Measurements from ENCODE around the gene SDK2. TPM values are rescaled to one million over a fixed set of nuclear protein-coding genes. Genes with fewer than 3 reads are reported as not detected.

The SDK2 gene
- total and polyA plus RNA-seq, 9 donors, result 0.40 to 5.4 (median 0.96) TPM

GRCh38 chr17:73423806-73424205 lies 220.4 kb downstream of the SDK2 start:
- 94 to 95% (median 95%) methylated on average over 18 to 19 of the region's 19 CpGs for WGBS, 3 donors
- Histone ChIP-seq H3K27me3 (no peaks in the 10 kb centered on the region), H3K27ac (no peak overlapping the region), H3K9me3 (no peaks in the 10 kb centered on the region), H3K36me3 (no peaks in the 10 kb centered on the region), H3K4me3 (no peak overlapping the region), H3K4me1 (ENCODE audit: insufficient read depth) (no peaks in the 10 kb centered on the region)
- intact Hi-C loops (cut with DNase I), result no loop called here
- DNase-seq, result no peak
- TF ChIP-seq EP300 (IDR thresholded peaks at IDR 0.05), result no peak

- no peak for TF ChIP-seq POLR2A (IDR thresholded peaks at IDR 0.05)
- TF ChIP-seq EP300 (IDR thresholded peaks at IDR 0.05), result no peak
- no peak for TF ChIP-seq CTCF (IDR thresholded peaks at IDR 0.05)
- H3K27me3 ChIP-seq, result no peaks in the 10 kb centered on the region
- H3K36me3 ChIP-seq, result no peaks in the 10 kb centered on the region
- DNase-seq, result no peak
- no peak overlapping the region for H3K4me3 ChIP-seq
- H3K9me3 ChIP-seq, result no peaks in the 10 kb centered on the region
- WGBS, 3 donors, result 88 to 95% (median 90%) methylated on average over 18 of the region's 18 CpGs
- no peak overlapping the region for H3K27ac ChIP-seq
- no peaks in the 10 kb centered on the region for H3K4me1 ChIP-seq (ENCODE audit: insufficient read depth)
- intact Hi-C loops (cut with DNase I), result no loop called here
Measured at GRCh38 chr17:73423159-73423715, 221.0 kb downstream of the SDK2 start.

GRCh38 chr17:73422121-73422520 lies 222.1 kb downstream of the SDK2 start:
- DNase-seq, result no peak
- 95 to 97% (median 96%) methylated on average over 12 of the region's 12 CpGs for WGBS, 3 donors
- Histone ChIP-seq H3K4me1 (ENCODE audit: insufficient read depth) (no peaks in the 10 kb centered on the region), H3K4me3 (no peak overlapping the region), H3K9me3 (no peaks in the 10 kb centered on the region), H3K36me3 (no peaks in the 10 kb centered on the region), H3K27ac (no peak overlapping the region), H3K27me3 (no peaks in the 10 kb centered on the region)
- no peak for TF ChIP-seq CTCF (IDR thresholded peaks at IDR 0.05)
- TF ChIP-seq POLR2A (IDR thresholded peaks at IDR 0.05), result no peak
- no peak for TF ChIP-seq EP300 (IDR thresholded peaks at IDR 0.05)
- intact Hi-C loops (cut with DNase I), result no loop called here

GRCh38 chr17:73420897-73421296 lies 223.3 kb downstream of the SDK2 start:
- intact Hi-C loops (cut with DNase I), result no loop called here
- Histone ChIP-seq H3K4me1 (ENCODE audit: insufficient read depth) (no peaks in the 10 kb centered on the region), H3K36me3 (no peaks in the 10 kb centered on the region), H3K4me3 (no peak overlapping the region), H3K27me3 (no peaks in the 10 kb centered on the region), H3K27ac (no peak overlapping the region), H3K9me3 (no peaks in the 10 kb centered on the region)
- no peak for TF ChIP-seq EP300 (IDR thresholded peaks at IDR 0.05)
- no peak for TF ChIP-seq CTCF (IDR thresholded peaks at IDR 0.05)
- no peak for TF ChIP-seq POLR2A (IDR thresholded peaks at IDR 0.05)
- WGBS, 3 donors, result 85 to 91% (median 86%) methylated on average over 9 of the region's 9 CpGs
- DNase-seq, result no peak

- H3K27me3 ChIP-seq, result no peaks in the 10 kb centered on the region
- DNase-seq, result no peak
- H3K9me3 ChIP-seq, result no peaks in the 10 kb centered on the region
- H3K27ac ChIP-seq, result no peak overlapping the region
- no peaks in the 10 kb centered on the region for H3K4me1 ChIP-seq (ENCODE audit: insufficient read depth)
- H3K4me3 ChIP-seq, result no peak overlapping the region
- no peaks in the 10 kb centered on the region for H3K36me3 ChIP-seq
- no peak for TF ChIP-seq EP300 (IDR thresholded peaks at IDR 0.05)
- TF ChIP-seq CTCF (IDR thresholded peaks at IDR 0.05), result no peak
- no peak for TF ChIP-seq POLR2A (IDR thresholded peaks at IDR 0.05)
- intact Hi-C loops (cut with DNase I), result no loop called here
- 56 to 70% (median 62%) methylated on average over 9 of the region's 9 CpGs for WGBS, 3 donors
Measured at GRCh38 chr17:73419881-73420280, 224.4 kb downstream of the SDK2 start.

Measured in ovary (tissue), 9 donors.